Parathyroid adenoma (tissue), 2 donors: ENCODE results near the gene MROH8.

ENCODE experiments used
- H2AFZ ChIP-seq: fragments of 300-600 bp; sonication (generic); one replicate; pipeline ENCODE4 v1.7.0; 2017; ENCODE audit warnings: antibody characterized with exemption, mild to moderate bottlenecking
- H3K27ac ChIP-seq: fragments of 300-600 bp; sonication (generic); one replicate; pipeline ENCODE4 v1.7.0; 2017
- H3K27me3 ChIP-seq: fragments of 300-600 bp; sonication (generic); one replicate; pipeline ENCODE4 v1.7.0; 2017; ENCODE audit warnings: low read length; ENCODE audit not compliant: control insufficient read depth, insufficient read depth
- H3K36me3 ChIP-seq: fragments of 300-600 bp; sonication (generic); one replicate; pipeline ENCODE4 v1.7.0; 2017; ENCODE audit warnings: low read length; ENCODE audit not compliant: control insufficient read depth, insufficient read depth
- H3K4me1 ChIP-seq: fragments of 300-600 bp; sonication (generic); one replicate; pipeline ENCODE4 v1.7.0; 2017; ENCODE audit warnings: control low read depth
- H3K4me2 ChIP-seq: fragments of 300-600 bp; sonication (generic); one replicate; pipeline ENCODE4 v1.7.0; 2017; ENCODE audit warnings: low read length
- H3K4me3 ChIP-seq: fragments of 300-600 bp; sonication (generic); one replicate; pipeline ENCODE4 v1.7.0; 2017; ENCODE audit warnings: low read depth, low read length
- H3K79me2 ChIP-seq: fragments of 300-600 bp; sonication (generic); one replicate; pipeline ENCODE4 v1.7.0; 2017; ENCODE audit warnings: control low read depth
- H3K9ac ChIP-seq: fragments of 300-600 bp; sonication (generic); one replicate; pipeline ENCODE4 v1.7.0; 2017; ENCODE audit warnings: mild to moderate bottlenecking
- H3K9me3 ChIP-seq: fragments of 300-600 bp; sonication (generic); one replicate; pipeline ENCODE4 v1.7.0; 2017; ENCODE audit warnings: low read length; ENCODE audit not compliant: control insufficient read depth
- CTCF ChIP-seq: fragments of 300-600 bp; sonication (generic); IDR thresholded peaks from one replicate; pipeline ENCODE4 v1.7.0; 2017; ENCODE audit warnings: antibody characterized with exemption, mild to moderate bottlenecking
- donor health status: primary hyperparathyroidism.

Gene MROH8

GRCh38 chr20:37223053-37223452, 43.7 kb upstream of the MROH8 start:
- Histone ChIP-seq H3K4me3 (no peak overlapping the region), H3K36me3 (no peaks in the 10 kb centered on the region), H2AFZ (no peak overlapping the region), H3K9ac (no peak overlapping the region), H3K79me2 (no peaks in the 10 kb centered on the region), H3K4me2 (no peak overlapping the region), H3K4me1 (peaks cover 5% of the 10 kb centered on the region), H3K9me3 (no peaks in the 10 kb centered on the region), H3K27me3 (no peaks in the 10 kb centered on the region), H3K27ac (no peak overlapping the region)
- TF ChIP-seq CTCF: no peak

- Histone ChIP-seq H2AFZ (no peak overlapping the region), H3K36me3 (no peaks in the 10 kb centered on the region)
These were observed 42.7 kb upstream of the MROH8 start for GRCh38 chr20:37222086-37222485.

GRCh38 chr20:37220731-37221130, 41.4 kb upstream of the MROH8 start:
- Histone ChIP-seq H3K9me3 (no peaks in the 10 kb centered on the region), H3K27me3 (no peaks in the 10 kb centered on the region), H2AFZ (no peak overlapping the region), H3K4me3 (no peak overlapping the region), H3K79me2 (no peaks in the 10 kb centered on the region), H3K4me2 (no peak overlapping the region), H3K27ac (no peak overlapping the region), H3K4me1 (no peaks in the 10 kb centered on the region), H3K36me3 (no peaks in the 10 kb centered on the region), H3K9ac (no peak overlapping the region)
- no peak for TF ChIP-seq CTCF

More at GRCh38 chr20:37222086-37222485, 42.7 kb upstream of the MROH8 start:
- no peak overlapping the region for H3K27ac ChIP-seq
- H3K27me3 ChIP-seq: no peaks in the 10 kb centered on the region
- no peaks in the 10 kb centered on the region for H3K79me2 ChIP-seq
- no peak overlapping the region for H3K4me3 ChIP-seq
- no peaks in the 10 kb centered on the region for H3K9me3 ChIP-seq
- no peak overlapping the region for H3K9ac ChIP-seq
- no peak overlapping the region for H3K4me2 ChIP-seq
- H3K4me1 ChIP-seq: peaks cover 2% of the 10 kb centered on the region
- no peak for TF ChIP-seq CTCF

- Histone ChIP-seq H3K9ac (no peak overlapping the region), H3K36me3 (no peaks in the 10 kb centered on the region)
These were observed 40.7 kb upstream of the MROH8 start for GRCh38 chr20:37219751-37220668.

More at GRCh38 chr20:37219751-37220668, 40.7 kb upstream of the MROH8 start:
- H3K27ac ChIP-seq: no peak overlapping the region
- no peak overlapping the region for H3K4me2 ChIP-seq
- H3K4me3 ChIP-seq: no peak overlapping the region
- H3K9me3 ChIP-seq: no peaks in the 10 kb centered on the region
- TF ChIP-seq CTCF: no peak
- no peak overlapping the region for H2AFZ ChIP-seq
- no peaks in the 10 kb centered on the region for H3K4me1 ChIP-seq
- no peaks in the 10 kb centered on the region for H3K79me2 ChIP-seq
- H3K27me3 ChIP-seq: no peaks in the 10 kb centered on the region
